Activated CD8-positive, alpha-beta memory T cell treated with anti-CD3 and anti-CD28 coated beads, Interleukin-2, amount 50 U/mL, for 24 hours (primary cell): Measurements from ENCODE around the gene LEMD1.

Experiments
- DNase-seq: peaks from one replicate; pipeline ENCODE4 v3.0.0-alpha.2; 2020; ENCODE audit errors: extremely low read depth

The LEMD1 gene

GRCh38 chr1:205421798-205422197 is at the start of gene LEMD1:
Gene LEMD1 (minus strand): TSS chr1:205422056. CDS start chr1:205420536, 1,520 bp downstream.
- no peak for DNase-seq

- DNase-seq, result no peak
These were observed 48.3 kb upstream of the LEMD1 start for GRCh38 chr1:205470131-205470530.

- DNase-seq, result no peak
These were observed 44.9 kb upstream of the LEMD1 start for GRCh38 chr1:205466595-205467220.

GRCh38 chr1:205465392-205465791 is 43.5 kb upstream of the LEMD1 start:
- DNase-seq, result no peak

- no peak for DNase-seq
These were observed 37.1 kb upstream of the LEMD1 start for GRCh38 chr1:205458777-205459566.

GRCh38 chr1:205456868-205457745 is 35.3 kb upstream of the LEMD1 start:
- no peak for DNase-seq

- no peak for DNase-seq
These were observed 34.6 kb upstream of the LEMD1 start for GRCh38 chr1:205456383-205456867.

- DNase-seq, result no peak
These were observed 33.9 kb upstream of the LEMD1 start, which contains the start of gene BLACAT1 for GRCh38 chr1:205455581-205456382. Gene BLACAT1 (minus strand): TSS chr1:205456045.

GRCh38 chr1:205454903-205455335 is 33.1 kb upstream of the LEMD1 start:
- DNase-seq, result no peak

- DNase-seq, result no peak
These were observed 31.6 kb upstream of the LEMD1 start for GRCh38 chr1:205453466-205453865.

- no peak for DNase-seq
These were observed 31.1 kb upstream of the LEMD1 start for GRCh38 chr1:205452933-205453332.

- DNase-seq, result no peak
These were observed 30.5 kb upstream of the LEMD1 start for GRCh38 chr1:205452364-205452763.

GRCh38 chr1:205451759-205452164 is 29.9 kb upstream of the LEMD1 start:
- no peak for DNase-seq

GRCh38 chr1:205451202-205451601 is 29.3 kb upstream of the LEMD1 start:
- no peak for DNase-seq

GRCh38 chr1:205450448-205450847 is 28.6 kb upstream of the LEMD1 start:
- no peak for DNase-seq

GRCh38 chr1:205449750-205450443 is 28.0 kb upstream of the LEMD1 start:
- no peak for DNase-seq

GRCh38 chr1:205449254-205449749 is 27.4 kb upstream of the LEMD1 start:
- DNase-seq, result no peak

- DNase-seq, result no peak
These were observed 26.8 kb upstream of the LEMD1 start for GRCh38 chr1:205448540-205449253.

- DNase-seq, result no peak
These were observed 25.8 kb upstream of the LEMD1 start for GRCh38 chr1:205447457-205448341.
